K562 (cell line): ENCODE measurements around the gene FCRLA. TPM values are rescaled to one million over a fixed set of nuclear protein-coding genes. Genes with fewer than 3 reads are reported as not detected.

ENCODE experiments used
- ATF7 ChIP-seq: fragments of 450-650 bp; IDR thresholded peaks from 2 replicates; pipeline ENCODE4 v1.7.1; 2014; ENCODE audit warnings: mild to moderate bottlenecking, moderate library complexity
- CTBP1 ChIP-seq: fragments of 450-650 bp; IDR thresholded peaks from 2 replicates; pipeline ENCODE4 v1.6.1; 2016; ENCODE audit warnings: borderline replicate concordance
- HLTF ChIP-seq: fragments of 450-650 bp; IDR thresholded peaks from 2 replicates; pipeline ENCODE4 v1.6.1; 2016
- PHB ChIP-seq: fragments of 250-450 bp; sonication (Bioruptor Pico); IDR thresholded peaks from 2 replicates; pipeline ENCODE4 v1.5.0; 2021
- ZFP30 ChIP-seq: fragments of 250-450 bp; sonication (Bioruptor Pico); IDR thresholded peaks from 2 replicates; pipeline ENCODE4 v1.8.0; 2022; ENCODE audit warnings: moderate library complexity, mild to moderate bottlenecking, inconsistent platforms, borderline replicate concordance
- polyA plus RNA-seq, 8 experiments: library from polyadenylated mRNA; depleted of rRNA in 4 of 8; stranded (reverse) in 5 of 8; unstranded in 3 of 8; fragments of >200 nt; fragmentation: Nextera tagmentation in 2 of 8; fragmentation: Illumina TruSeq in 1 of 8; extraction: Ambion mirVana in 2 of 8; extraction: Trizol in 1 of 8; gene quantifications; 2 replicates each; pipeline versions ENCODE4 v1.2.1 to v1.2.3, GENCODE V29; 2011 to 2014; ENCODE audit warnings: inconsistent platforms in 1 of 8, missing spikeins in 1 of 8
- total RNA-seq, 7 experiments: library from RNA; depleted of rRNA in 6 of 7; stranded (reverse); fragments of >200 nt in 6 of 7; fragmentation: Illumina TruSeq in 2 of 7; extraction: Trizol in 2 of 7; gene quantifications; 2 replicates each; pipeline versions ENCODE4 v1.2.1 to v1.2.3, GENCODE V29; 2011 to 2021; ENCODE audit warnings: low replicate concordance in 1 of 7
- TF ChIP-seq, protein P1 (sequence below): fragments of 250-450 bp; sonication (Bioruptor Pico); IDR thresholded peaks from 2 replicates; pipeline ENCODE4 v1.8.0; 2021; ENCODE audit warnings: mild to moderate bottlenecking, moderate library complexity
- TF ChIP-seq, protein P2 (sequence below): sonication (generic); formaldehyde crosslinking; IDR thresholded peaks from 2 replicates; pipeline ENCODE4 v1.8.1; 2022; ENCODE audit warnings: missing genetic modification reagents
- TF ChIP-seq, protein P3 (sequence below): fragments of 450-650 bp; IDR thresholded peaks from 2 replicates; pipeline ENCODE4 v1.6.1; 2016; ENCODE audit warnings: mild to moderate bottlenecking
- TF ChIP-seq, protein P4 (sequence below): fragments of 250-450 bp; sonication (Bioruptor Pico); IDR thresholded peaks from 2 replicates; pipeline ENCODE4 v1.9.0; 2021; ENCODE audit warnings: mild to moderate bottlenecking
- TF ChIP-seq, protein P5 (sequence below): fragments of 450-650 bp; IDR thresholded peaks from 2 replicates; pipeline ENCODE4 v1.7.0; 2016; ENCODE audit warnings: borderline replicate concordance
- TF ChIP-seq, protein P6 (sequence below): fragments of 250-450 bp; sonication (Bioruptor Pico); IDR thresholded peaks from 2 replicates; pipeline ENCODE4 v1.8.0; 2022; ENCODE audit warnings: inconsistent platforms, mild to moderate bottlenecking, moderate library complexity, borderline replicate concordance
- TF ChIP-seq, protein P7 (sequence below): fragments of 450-650 bp; IDR thresholded peaks from 2 replicates; pipeline ENCODE4 v1.6.1; 2018; ENCODE audit warnings: mild to moderate bottlenecking, low read depth; ENCODE audit not compliant: partially characterized antibody

FCRLA gene
- total and polyA plus RNA-seq, 9 of the 15 experiments (the other 6 are each of a cell fraction or from before 2014, with no cell fraction given), result 0.09 to 0.84 (median 0.44) TPM

DNA sequence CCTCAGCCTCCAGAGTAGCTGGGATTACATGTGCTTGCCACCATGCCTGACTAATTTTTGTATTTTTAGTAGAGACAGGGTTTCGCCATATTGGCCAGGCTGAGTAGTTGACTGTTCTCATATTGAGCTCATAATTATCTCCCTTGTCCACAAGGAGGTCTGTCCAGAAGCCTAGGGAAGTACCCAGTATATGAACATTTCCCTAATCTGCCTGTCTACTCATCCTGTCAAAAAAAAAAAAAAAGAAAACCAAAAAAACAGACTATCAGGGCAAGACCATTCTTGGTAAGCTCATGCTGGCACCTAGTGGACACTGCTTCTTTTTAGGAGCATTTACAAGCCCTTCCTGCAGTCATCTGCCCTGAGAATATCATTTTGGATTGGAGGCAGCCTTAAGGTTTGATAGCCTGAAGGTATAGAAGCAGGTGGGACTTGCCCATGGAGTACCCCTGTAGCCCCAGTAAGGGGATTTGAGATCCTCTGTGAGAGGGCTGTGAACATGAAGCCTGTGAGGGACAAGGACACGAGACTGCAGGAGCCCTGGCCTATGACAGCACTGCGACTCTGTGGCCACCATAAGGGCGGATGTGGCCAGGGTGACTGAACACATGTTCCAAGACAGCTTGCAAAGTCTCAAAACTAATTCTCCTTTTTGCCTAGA, 31.7 kb downstream of the FCRLA start (continued):
- TF ChIP-seq, protein P1, sequence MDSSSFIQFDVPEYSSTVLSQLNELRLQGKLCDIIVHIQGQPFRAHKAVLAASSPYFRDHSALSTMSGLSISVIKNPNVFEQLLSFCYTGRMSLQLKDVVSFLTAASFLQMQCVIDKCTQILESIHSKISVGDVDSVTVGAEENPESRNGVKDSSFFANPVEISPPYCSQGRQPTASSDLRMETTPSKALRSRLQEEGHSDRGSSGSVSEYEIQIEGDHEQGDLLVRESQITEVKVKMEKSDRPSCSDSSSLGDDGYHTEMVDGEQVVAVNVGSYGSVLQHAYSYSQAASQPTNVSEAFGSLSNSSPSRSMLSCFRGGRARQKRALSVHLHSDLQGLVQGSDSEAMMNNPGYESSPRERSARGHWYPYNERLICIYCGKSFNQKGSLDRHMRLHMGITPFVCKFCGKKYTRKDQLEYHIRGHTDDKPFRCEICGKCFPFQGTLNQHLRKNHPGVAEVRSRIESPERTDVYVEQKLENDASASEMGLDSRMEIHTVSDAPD (CRISPR knock-in tag), result no peak
- TF ChIP-seq ATF7, result peak; percentile 73
- no peak for TF ChIP-seq PHB
- TF ChIP-seq, protein P2, sequence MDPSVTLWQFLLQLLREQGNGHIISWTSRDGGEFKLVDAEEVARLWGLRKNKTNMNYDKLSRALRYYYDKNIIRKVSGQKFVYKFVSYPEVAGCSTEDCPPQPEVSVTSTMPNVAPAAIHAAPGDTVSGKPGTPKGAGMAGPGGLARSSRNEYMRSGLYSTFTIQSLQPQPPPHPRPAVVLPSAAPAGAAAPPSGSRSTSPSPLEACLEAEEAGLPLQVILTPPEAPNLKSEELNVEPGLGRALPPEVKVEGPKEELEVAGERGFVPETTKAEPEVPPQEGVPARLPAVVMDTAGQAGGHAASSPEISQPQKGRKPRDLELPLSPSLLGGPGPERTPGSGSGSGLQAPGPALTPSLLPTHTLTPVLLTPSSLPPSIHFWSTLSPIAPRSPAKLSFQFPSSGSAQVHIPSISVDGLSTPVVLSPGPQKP (CRISPR knock-in tag), result no peak
- TF ChIP-seq, protein P3, sequence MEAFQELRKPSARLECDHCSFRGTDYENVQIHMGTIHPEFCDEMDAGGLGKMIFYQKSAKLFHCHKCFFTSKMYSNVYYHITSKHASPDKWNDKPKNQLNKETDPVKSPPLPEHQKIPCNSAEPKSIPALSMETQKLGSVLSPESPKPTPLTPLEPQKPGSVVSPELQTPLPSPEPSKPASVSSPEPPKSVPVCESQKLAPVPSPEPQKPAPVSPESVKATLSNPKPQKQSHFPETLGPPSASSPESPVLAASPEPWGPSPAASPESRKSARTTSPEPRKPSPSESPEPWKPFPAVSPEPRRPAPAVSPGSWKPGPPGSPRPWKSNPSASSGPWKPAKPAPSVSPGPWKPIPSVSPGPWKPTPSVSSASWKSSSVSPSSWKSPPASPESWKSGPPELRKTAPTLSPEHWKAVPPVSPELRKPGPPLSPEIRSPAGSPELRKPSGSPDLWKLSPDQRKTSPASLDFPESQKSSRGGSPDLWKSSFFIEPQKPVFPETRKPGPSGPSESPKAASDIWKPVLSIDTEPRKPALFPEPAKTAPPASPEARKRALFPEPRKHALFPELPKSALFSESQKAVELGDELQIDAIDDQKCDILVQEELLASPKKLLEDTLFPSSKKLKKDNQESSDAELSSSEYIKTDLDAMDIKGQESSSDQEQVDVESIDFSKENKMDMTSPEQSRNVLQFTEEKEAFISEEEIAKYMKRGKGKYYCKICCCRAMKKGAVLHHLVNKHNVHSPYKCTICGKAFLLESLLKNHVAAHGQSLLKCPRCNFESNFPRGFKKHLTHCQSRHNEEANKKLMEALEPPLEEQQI, result 0 out of 2 replicates have a peak, but pooled peaks have one; percentile 54
- TF ChIP-seq, protein P4, sequence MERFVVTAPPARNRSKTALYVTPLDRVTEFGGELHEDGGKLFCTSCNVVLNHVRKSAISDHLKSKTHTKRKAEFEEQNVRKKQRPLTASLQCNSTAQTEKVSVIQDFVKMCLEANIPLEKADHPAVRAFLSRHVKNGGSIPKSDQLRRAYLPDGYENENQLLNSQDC (CRISPR knock-in tag), result no peak
- peak; percentile 75; the same call in 1 of the 2 replicates for TF ChIP-seq HLTF
- TF ChIP-seq, protein P5, sequence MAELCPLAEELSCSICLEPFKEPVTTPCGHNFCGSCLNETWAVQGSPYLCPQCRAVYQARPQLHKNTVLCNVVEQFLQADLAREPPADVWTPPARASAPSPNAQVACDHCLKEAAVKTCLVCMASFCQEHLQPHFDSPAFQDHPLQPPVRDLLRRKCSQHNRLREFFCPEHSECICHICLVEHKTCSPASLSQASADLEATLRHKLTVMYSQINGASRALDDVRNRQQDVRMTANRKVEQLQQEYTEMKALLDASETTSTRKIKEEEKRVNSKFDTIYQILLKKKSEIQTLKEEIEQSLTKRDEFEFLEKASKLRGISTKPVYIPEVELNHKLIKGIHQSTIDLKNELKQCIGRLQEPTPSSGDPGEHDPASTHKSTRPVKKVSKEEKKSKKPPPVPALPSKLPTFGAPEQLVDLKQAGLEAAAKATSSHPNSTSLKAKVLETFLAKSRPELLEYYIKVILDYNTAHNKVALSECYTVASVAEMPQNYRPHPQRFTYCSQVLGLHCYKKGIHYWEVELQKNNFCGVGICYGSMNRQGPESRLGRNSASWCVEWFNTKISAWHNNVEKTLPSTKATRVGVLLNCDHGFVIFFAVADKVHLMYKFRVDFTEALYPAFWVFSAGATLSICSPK, result no peak
- no peak for TF ChIP-seq ZFP30 (CRISPR knock-in tag)
- peak; percentile 51; the same call in 1 of the 2 replicates for TF ChIP-seq CTBP1
- TF ChIP-seq, protein P6, sequence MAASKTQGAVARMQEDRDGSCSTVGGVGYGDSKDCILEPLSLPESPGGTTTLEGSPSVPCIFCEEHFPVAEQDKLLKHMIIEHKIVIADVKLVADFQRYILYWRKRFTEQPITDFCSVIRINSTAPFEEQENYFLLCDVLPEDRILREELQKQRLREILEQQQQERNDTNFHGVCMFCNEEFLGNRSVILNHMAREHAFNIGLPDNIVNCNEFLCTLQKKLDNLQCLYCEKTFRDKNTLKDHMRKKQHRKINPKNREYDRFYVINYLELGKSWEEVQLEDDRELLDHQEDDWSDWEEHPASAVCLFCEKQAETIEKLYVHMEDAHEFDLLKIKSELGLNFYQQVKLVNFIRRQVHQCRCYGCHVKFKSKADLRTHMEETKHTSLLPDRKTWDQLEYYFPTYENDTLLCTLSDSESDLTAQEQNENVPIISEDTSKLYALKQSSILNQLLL (CRISPR knock-in tag), result no peak
- TF ChIP-seq, protein P7, sequence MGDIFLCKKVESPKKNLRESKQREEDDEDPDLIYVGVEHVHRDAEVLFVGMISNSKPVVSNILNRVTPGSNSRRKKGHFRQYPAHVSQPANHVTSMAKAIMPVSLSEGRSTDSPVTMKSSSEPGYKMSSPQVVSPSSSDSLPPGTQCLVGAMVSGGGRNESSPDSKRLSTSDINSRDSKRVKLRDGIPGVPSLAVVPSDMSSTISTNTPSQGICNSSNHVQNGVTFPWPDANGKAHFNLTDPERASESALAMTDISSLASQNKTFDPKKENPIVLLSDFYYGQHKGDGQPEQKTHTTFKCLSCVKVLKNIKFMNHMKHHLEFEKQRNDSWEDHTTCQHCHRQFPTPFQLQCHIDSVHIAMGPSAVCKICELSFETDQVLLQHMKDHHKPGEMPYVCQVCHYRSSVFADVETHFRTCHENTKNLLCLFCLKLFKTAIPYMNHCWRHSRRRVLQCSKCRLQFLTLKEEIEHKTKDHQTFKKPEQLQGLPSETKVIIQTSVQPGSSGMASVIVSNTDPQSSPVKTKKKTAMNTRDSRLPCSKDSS, result no peak
